ENCODE measurements around the gene SERTM1.

The SERTM1 gene

DNA sequence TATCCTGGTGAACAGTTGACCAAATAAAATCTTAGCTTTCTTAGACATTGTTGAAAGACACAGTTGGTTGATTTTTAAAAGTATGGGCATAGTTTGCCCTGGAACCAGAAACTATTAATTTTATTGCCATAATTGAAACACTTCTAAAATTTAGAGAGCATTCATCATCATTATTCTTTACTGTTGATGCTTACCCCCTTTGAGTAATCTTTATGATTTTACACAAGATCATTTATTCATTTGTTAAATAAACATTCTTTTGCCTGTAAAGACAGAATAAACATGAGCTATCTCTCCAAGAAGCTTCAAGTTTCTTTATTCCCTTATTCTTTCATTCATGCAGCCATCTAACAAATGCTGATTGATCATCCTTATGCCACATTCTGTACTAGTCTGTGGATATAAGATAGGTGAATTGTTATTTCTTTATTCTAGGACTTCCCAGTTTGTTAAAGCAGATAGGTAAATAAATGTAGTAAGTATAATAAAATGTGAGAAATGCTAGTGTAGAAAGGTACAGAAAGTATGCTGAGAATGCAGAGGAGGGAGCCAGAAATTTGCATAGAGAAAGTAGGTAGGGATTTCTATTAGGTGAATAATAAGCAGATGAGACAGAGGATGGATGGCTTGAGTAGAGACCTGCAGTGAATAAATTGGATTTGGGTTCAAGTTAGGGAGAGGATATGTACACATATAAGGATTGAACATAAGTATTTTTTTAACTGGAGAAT, 8.2 kb downstream of the SERTM1 start:
- H3K4me3 ChIP-seq (ENCODE audit: low read depth, low read length) = no peak overlapping the region
- TF ChIP-seq, protein P1, sequence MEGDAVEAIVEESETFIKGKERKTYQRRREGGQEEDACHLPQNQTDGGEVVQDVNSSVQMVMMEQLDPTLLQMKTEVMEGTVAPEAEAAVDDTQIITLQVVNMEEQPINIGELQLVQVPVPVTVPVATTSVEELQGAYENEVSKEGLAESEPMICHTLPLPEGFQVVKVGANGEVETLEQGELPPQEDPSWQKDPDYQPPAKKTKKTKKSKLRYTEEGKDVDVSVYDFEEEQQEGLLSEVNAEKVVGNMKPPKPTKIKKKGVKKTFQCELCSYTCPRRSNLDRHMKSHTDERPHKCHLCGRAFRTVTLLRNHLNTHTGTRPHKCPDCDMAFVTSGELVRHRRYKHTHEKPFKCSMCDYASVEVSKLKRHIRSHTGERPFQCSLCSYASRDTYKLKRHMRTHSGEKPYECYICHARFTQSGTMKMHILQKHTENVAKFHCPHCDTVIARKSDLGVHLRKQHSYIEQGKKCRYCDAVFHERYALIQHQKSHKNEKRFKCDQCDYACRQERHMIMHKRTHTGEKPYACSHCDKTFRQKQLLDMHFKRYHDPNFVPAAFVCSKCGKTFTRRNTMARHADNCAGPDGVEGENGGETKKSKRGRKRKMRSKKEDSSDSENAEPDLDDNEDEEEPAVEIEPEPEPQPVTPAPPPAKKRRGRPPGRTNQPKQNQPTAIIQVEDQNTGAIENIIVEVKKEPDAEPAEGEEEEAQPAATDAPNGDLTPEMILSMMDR (IDR thresholded peaks at IDR 0.05; ENCODE audit: low read depth, low read length) = no peak

DNA sequence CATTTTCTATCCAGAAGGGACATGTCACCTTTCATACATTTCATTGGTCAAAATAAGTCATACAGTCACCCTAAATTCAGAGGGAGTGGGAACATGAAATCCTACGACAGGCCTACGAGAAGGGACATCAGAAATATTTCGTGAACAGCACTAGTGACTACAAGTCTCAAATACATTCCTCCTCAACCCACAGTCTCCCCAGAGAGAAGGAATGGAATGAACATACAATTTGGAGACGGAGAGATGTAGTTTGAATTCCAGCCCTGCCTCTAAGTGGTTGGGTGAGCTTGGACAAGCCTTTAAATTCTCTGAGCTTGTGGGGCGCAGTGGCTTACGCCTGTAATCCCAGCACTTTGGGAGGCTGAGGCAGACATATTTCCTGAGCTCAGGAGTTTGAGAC, 9.9 kb downstream of the SERTM1 start:
- no peak overlapping the region for H3K4me3 ChIP-seq (ENCODE audit: low read depth, low read length)
- TF ChIP-seq, protein P1 (IDR thresholded peaks at IDR 0.05; ENCODE audit: low read depth, low read length) = no peak

DNA sequence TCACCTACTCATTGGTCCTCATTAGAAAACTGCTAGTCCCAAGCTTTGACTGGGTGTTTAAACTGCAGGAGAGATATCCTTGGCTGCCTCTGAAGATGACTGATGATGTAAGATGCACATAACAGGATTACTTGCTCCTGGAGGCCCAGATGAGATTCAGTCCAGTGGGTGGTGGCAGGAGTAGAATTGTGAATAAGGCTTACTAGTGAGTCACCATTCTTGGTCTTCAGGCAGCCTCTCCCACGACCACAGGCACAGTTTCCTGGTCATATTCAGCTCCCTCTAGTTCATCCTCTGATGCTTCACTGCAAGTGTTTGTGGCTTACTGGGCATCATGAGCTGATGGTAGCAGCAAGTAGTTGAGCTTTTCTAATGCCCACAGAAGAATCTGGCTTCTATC, 12.1 kb downstream of the SERTM1 start:
- no peak overlapping the region for H3K4me3 ChIP-seq (ENCODE audit: low read depth, low read length)
- TF ChIP-seq, protein P1 (IDR thresholded peaks at IDR 0.05; ENCODE audit: low read depth, low read length) = no peak

DNA sequence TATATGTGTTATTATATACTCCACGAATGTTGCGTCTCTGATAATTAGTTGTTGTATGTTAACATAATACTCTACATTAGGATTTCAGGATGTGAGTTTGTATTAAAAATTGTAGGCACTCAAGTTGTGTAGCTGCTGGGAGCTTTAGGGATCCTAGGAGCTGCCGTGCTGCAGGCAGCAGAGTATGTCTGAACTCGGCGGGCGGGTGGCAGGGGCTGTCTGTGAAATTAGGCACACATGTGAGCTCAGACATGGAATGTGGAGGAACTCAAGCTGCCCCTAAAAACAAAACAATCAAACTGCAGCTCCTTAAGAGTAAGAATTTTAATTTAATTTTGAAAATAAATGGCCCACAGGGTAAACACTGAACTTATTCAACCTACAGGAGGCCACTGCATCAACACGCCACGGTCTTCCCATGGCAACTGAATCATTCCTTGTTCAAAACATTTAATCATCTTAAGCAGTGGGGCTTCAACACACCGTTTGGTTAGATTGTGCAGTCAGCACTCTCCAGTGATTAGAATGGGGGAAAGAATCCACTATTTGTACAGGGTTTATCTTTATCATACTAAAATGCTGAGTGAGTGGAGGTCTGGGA, 22.7 kb downstream of the SERTM1 start:
- TF ChIP-seq, protein P1 (IDR thresholded peaks at IDR 0.05; ENCODE audit: low read depth, low read length) = no peak
- H3K4me3 ChIP-seq (ENCODE audit: low read depth, low read length) = no peak overlapping the region

DNA sequence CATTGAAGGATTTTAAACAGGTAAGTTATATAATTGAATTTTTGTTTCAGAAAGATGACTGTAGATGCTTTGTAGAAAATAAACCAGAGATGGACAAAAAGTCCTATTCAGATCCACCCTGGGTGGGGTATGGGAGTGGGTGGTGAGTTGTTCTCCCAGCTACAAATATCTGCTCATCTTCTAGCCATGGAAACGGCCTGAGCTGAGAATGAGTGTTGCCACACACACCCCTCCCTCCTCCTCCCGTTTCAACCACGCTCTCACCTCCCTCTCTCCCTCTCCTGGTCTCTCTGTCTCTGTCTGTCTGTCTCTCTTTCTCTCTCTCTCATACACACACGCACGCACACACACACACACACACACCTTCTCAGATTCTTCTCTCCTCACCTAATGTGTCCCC, 26.4 kb downstream of the SERTM1 start:
- no peak overlapping the region for H3K4me3 ChIP-seq (ENCODE audit: low read depth, low read length)
- TF ChIP-seq, protein P1 (IDR thresholded peaks at IDR 0.05; ENCODE audit: low read depth, low read length) = no peak

DNA sequence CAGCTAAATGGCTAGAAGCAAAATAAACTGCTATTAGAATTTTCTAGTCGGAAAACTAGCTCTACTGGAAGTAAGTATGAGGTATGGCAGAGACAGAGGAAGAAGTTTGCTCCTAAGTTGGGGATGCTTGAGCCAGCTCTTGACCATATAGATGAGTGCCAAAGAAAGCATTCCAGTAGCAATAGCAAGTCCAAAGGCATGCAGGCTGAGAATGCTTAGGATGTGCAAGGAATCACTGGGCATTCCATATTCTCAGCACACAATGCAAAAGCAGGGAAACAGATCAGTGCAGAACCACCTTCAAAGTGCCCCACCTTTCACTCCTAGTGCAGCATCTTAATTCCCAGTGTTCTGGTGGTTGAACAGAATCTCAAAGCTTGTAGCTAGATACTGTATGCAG, 32.9 kb downstream of the SERTM1 start:
- TF ChIP-seq, protein P1 (IDR thresholded peaks at IDR 0.05; ENCODE audit: low read depth, low read length) = no peak

DNA sequence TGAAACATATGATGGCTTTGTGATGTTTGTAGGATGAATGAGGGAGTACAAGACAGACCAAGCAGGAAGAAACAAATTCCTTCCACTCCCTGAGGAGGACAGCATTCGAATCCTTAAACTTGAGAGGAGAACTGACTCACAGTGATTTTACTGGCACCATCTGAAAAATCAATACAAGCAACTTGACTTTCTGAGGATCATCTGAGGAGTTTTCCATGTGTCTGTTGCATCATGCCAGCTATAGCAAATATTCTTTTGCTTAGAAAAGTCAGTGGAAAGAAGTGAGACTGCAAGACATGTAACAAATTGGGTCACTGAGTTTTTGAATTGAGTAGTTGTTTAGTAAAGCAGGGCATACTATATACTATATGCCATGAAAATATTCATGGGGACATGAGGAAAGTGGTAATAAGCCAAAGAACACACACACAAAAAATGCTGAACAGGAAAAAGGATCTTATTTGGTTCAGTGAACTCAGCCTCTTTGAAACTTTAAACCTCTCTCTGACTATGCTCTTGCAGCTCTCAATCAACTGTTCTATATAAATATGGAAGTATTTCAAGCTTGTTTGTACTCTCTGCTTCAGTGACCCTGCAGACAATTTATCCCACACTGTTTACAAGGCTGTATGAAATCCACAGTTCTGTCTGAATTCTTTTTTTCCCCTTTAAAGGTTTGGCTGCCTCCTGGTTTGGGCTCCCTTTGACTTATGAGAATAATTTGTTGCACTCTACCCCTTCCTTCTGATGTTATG, 35.5 kb downstream of the SERTM1 start:
- H3K4me3 ChIP-seq (ENCODE audit: low read depth, low read length) = no peak overlapping the region
- TF ChIP-seq, protein P1 (IDR thresholded peaks at IDR 0.05; ENCODE audit: low read depth, low read length) = no peak

More for the DNA sequence above, 32.9 kb downstream of the SERTM1 start:
- H3K4me3 ChIP-seq (ENCODE audit: low read depth, low read length) = no peak overlapping the region

All from WI38 (cell line).